ENCODE measurements around the gene DOCK3.
"Not testable (repeated sequence)": the region's sequence is repeated elsewhere in the genome, so short reads cannot be mapped to it uniquely, and the experiment has no call there.

The DOCK3 gene

DNA sequence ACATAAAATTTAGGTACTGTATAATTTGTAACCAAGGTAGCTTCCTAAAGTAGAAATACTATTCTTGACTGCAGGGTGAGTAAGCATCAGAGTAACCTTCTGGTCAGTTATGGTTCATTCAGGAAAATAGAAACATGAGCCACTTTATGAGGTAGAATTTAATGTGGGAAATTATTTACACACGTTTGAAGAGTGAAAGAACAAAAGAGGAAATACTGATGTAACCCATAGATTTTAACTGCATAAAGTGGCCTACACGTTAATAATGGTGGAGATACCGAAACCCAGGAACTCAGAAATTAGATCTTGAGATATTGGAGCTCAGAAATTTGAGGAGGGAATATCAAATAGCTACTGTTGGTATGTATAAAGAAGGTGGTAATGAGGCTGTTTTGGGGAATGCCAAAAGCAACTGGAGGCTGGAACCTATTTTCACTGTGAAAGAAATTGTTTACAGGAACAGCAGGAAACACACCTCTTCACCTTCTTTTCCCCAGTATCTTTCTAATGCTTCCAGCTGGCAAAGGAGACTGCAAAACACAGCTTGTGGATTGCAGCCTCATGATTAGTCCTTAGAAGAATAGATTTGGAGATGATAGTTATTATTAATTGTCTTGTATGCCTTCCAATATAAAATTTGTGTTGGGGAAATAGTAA is 216.1 kb downstream of the DOCK3 start:
- TF ChIP-seq, protein P1, sequence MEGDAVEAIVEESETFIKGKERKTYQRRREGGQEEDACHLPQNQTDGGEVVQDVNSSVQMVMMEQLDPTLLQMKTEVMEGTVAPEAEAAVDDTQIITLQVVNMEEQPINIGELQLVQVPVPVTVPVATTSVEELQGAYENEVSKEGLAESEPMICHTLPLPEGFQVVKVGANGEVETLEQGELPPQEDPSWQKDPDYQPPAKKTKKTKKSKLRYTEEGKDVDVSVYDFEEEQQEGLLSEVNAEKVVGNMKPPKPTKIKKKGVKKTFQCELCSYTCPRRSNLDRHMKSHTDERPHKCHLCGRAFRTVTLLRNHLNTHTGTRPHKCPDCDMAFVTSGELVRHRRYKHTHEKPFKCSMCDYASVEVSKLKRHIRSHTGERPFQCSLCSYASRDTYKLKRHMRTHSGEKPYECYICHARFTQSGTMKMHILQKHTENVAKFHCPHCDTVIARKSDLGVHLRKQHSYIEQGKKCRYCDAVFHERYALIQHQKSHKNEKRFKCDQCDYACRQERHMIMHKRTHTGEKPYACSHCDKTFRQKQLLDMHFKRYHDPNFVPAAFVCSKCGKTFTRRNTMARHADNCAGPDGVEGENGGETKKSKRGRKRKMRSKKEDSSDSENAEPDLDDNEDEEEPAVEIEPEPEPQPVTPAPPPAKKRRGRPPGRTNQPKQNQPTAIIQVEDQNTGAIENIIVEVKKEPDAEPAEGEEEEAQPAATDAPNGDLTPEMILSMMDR (IDR thresholded peaks at IDR 0.05; ENCODE audit: control insufficient read depth, insufficient read depth, low read depth, low read length, missing control alignments): no peak
- H3K4me3 ChIP-seq (ENCODE audit: control insufficient read depth, low read depth, low read length): no peak overlapping the region
- DNase-seq (ENCODE audit: low read depth): no peak

DNA sequence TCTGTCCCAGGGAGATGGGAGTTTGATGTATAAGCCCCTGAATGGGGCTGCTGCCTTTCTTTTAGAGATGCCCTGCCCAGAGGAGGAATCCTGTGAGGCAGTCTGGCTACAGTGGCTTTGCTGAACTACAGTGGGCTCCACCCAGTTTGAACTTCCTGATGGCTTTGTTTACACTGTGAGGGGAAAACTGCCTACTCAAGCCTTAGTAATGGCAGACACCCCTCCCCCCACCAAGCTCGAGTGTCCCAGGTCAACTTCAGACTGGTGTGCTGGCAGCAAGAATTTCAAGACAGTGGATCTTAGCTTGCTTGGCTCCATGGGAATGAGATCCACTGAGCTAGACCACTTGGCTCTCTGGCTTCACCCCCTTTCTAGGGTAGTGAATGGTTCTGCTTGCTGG is 226.4 kb downstream of the DOCK3 start:
- not testable (repeated sequence) for DNase-seq (ENCODE audit: low read depth); H3K4me3 ChIP-seq (ENCODE audit: control insufficient read depth, low read depth, low read length)

DNA sequence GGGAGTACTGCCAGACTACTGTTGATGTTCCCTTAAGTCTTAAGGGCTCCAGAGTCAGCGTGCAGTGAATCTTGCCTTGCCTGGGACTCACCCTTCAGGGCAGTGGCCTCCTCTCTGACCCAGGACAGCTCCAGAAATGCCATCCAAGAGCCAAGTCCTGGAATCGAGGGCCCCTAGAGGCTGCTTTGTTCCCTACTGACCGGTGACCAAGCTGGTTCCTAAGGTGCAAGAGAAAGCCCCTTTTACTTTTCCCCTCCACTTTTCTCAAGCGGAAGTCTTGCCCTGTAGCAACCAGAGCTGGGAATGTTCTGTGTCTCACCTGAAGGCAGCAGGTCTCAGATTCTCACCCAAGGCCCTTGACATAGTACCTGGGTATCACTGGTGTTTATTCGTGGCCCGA is 238.0 kb downstream of the DOCK3 start:
- no peak overlapping the region for H3K4me3 ChIP-seq (ENCODE audit: control insufficient read depth, low read depth, low read length)
- TF ChIP-seq, protein P1 (IDR thresholded peaks at IDR 0.05; ENCODE audit: control insufficient read depth, insufficient read depth, low read depth, low read length, missing control alignments): no peak
- no peak for DNase-seq (ENCODE audit: low read depth)

DNA sequence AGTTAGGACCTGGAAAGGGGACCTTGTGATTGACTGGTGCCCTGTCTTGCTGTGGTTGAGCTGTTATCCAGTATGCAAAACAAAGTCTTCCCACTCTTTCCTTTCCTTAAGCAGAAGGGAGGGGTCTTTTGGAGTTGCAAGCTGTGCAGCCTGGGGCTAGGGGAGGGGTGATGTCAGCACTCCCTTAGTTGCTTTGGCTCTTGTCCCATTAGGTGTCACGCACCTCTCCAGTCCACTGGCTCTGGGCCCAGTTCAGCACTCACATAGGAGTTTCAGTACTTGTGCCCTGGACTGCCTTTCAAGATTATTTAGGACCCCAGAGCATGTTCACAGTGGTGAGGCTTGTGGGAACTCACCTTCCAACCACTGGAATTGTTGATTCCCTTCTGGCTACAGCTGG is 238.5 kb downstream of the DOCK3 start:
- H3K4me3 ChIP-seq (ENCODE audit: control insufficient read depth, low read depth, low read length): no peak overlapping the region
- no peak for DNase-seq (ENCODE audit: low read depth)
- TF ChIP-seq, protein P1 (IDR thresholded peaks at IDR 0.05; ENCODE audit: control insufficient read depth, insufficient read depth, low read depth, low read length, missing control alignments): no peak

DNA sequence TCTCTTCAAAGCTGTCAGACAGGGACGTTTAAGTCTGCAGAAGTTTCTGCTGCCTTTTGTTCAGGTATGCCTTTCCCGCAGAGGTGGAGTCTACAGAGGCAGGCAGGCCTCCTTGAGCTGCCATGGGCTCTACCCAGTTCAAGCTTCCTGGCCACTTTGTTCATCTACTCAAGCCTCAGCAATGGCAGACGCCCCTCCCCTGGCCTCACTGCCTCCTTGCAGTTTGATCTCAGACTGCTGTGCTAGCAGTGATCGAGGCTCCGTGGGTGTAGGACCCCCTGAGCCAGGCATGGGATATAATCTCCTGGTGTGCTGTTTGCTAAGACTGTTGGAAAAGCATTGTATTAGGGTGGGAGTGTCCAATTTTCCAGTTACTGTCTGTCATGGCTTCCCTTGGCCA is 247.3 kb downstream of the DOCK3 start:
- H3K4me3 ChIP-seq (ENCODE audit: control insufficient read depth, low read depth, low read length); DNase-seq (ENCODE audit: low read depth): not testable (repeated sequence)

DNA sequence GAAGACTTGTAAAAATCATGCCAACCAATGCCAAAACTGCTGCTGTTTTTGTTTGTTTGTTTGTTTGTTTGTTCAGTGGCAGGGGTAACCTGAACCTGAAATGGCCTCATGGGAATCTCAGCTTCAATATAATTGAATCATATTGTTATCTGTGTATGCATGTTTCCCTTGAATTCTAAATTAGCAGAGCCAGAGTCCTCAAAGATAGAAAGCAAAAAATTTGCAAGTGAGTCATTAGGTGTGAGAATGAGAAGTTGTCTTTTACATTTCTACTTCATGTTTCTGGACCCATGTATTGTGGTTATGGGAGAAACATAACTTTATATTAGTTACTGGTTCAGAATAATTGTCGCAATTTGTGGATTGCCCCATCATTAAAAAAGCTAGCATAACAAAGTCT is 249.2 kb downstream of the DOCK3 start:
- no peak overlapping the region for H3K4me3 ChIP-seq (ENCODE audit: control insufficient read depth, low read depth, low read length)
- TF ChIP-seq, protein P1 (IDR thresholded peaks at IDR 0.05; ENCODE audit: control insufficient read depth, insufficient read depth, low read depth, low read length, missing control alignments): no peak
- DNase-seq (ENCODE audit: low read depth): no peak

DNA sequence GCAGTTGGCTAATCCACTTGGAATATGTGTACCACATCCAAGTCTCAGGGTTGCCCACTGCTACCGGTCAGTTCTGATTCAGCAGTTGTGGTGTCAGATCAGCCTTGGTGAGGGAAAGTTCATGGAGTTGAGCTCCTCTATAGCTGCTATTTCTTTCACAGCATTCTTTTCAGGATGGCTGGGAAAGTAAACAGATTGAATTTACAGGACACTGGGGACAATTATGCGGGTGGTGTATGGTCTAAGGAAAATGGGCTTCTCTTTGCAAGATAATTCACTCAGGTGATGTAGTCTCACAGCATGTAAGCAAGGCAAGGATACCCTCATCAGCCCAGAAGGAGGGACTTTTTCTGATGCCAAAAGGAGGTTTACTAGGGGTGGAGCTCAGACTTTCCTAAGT is 249.9 kb downstream of the DOCK3 start:
- DNase-seq (ENCODE audit: low read depth): no peak
- TF ChIP-seq, protein P1 (IDR thresholded peaks at IDR 0.05; ENCODE audit: control insufficient read depth, insufficient read depth, low read depth, low read length, missing control alignments): no peak
- H3K4me3 ChIP-seq (ENCODE audit: control insufficient read depth, low read depth, low read length): no peak overlapping the region

DNA sequence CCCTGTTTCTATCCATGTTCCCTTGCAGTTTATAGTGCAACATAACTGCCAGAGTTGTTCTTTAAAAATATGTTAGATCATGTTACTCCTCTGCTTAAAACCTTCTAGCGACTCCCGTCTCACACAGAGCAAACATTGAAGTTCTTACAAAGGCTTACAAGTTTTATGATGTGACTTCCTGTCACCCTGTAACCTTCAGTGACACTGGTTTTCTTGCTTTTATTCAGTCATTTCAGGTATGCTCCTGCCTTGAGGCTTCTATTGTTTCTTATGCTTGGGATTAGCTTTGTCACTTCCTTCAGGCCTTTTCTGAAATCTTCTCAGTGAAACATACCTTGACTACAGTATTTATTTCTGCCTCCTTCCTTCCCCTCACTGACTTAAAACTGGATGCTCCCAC is 252.1 kb downstream of the DOCK3 start:
- DNase-seq (ENCODE audit: low read depth): no peak
- no peak overlapping the region for H3K4me3 ChIP-seq (ENCODE audit: control insufficient read depth, low read depth, low read length)
- TF ChIP-seq, protein P1 (IDR thresholded peaks at IDR 0.05; ENCODE audit: control insufficient read depth, insufficient read depth, low read depth, low read length, missing control alignments): no peak

All from AG09309 (cell line).